Measurements from ENCODE around the gene WDR5B. TPM values are rescaled to one million over a fixed set of nuclear protein-coding genes. Genes with fewer than 3 reads are reported as not detected.

WDR5B gene
- total and polyA plus RNA-seq, 4 donors, result 2.8 to 7.5 (median 4.9) TPM

DNA sequence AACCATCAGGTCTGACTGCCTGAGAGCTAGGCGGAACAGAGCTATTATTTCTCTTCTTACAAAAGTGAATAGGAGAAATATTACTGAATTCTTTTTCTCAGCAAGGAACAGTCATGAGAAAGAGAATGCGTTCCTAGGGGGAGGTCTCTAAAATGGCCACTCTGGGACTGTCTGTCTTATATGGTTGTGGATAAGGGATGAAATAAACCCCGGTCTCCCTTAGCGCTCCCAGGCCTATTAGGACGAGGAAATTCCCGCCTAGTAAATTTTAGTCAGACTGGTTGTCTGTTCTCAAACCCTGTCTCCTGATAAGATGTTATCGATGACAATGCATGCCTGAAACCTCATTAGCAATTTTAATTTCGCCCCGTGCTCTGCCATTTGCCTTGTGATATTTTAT lies 20.1 kb upstream of the WDR5B start:
- no peak for ATAC-seq (ENCODE audit: insufficient read depth, low FRiP score)
- 93 to 98% methylated on average over 9 of the region's 9 CpGs for WGBS, 2 donors
- TF ChIP-seq, protein P1, sequence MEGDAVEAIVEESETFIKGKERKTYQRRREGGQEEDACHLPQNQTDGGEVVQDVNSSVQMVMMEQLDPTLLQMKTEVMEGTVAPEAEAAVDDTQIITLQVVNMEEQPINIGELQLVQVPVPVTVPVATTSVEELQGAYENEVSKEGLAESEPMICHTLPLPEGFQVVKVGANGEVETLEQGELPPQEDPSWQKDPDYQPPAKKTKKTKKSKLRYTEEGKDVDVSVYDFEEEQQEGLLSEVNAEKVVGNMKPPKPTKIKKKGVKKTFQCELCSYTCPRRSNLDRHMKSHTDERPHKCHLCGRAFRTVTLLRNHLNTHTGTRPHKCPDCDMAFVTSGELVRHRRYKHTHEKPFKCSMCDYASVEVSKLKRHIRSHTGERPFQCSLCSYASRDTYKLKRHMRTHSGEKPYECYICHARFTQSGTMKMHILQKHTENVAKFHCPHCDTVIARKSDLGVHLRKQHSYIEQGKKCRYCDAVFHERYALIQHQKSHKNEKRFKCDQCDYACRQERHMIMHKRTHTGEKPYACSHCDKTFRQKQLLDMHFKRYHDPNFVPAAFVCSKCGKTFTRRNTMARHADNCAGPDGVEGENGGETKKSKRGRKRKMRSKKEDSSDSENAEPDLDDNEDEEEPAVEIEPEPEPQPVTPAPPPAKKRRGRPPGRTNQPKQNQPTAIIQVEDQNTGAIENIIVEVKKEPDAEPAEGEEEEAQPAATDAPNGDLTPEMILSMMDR (IDR thresholded peaks at IDR 0.05; ENCODE audit: control extremely low read depth, extremely low read depth), result no peak
- no peak for DNase-seq
- H3K27me3 ChIP-seq (ENCODE audit: control insufficient read depth in 3 of 3, insufficient read depth in 3 of 3, low read length in 2 of 3), result no peaks in the 10 kb centered on the region
- no peak overlapping the region for H3K9ac ChIP-seq (ENCODE audit: insufficient read depth in 1 of 2, low read length in 2 of 2)
- H3K36me3 ChIP-seq (ENCODE audit: control insufficient read depth in 4 of 4, insufficient read depth in 4 of 4, low read length in 4 of 4), result peaks cover 23 to 48% (median 37%) of the 10 kb centered on the region in 4 donors
- peaks cover 0 to 10% (median 0%) of the 10 kb centered on the region in 4 donors for H3K9me3 ChIP-seq (ENCODE audit: control insufficient read depth in 4 of 4, insufficient read depth in 3 of 4, low read length in 3 of 4)
- no peak overlapping the region for H3K27ac ChIP-seq (ENCODE audit: low read depth in 1 of 2, low read length in 1 of 2)
- no peaks in the 10 kb centered on the region for H3K4me1 ChIP-seq (ENCODE audit: control insufficient read depth in 5 of 5, insufficient read depth in 5 of 5, low read length in 5 of 5)
- H3K4me3 ChIP-seq, result no peak overlapping the region

DNA sequence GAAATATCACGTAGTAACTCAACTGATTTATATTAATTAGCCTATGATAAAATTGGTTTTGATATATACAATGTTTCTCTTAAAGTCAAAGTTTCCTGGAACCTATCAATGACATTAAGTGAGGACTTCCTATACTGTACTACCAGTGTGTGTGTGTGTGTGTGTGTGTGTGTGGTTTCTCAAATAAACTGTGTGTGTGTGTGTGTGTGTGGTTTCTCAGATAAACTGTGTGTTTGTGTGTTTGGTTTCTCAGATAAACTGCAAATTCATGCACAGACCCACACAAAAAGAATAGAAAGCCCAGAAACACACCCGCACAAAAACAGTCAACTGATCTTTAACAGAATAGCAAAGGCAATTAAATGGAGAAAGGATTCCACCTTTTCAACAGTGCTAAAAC lies 14.5 kb upstream of the WDR5B start:
- WGBS, 2 donors, result 97 to 100% methylated on average over 2 of the region's 2 CpGs
- Histone ChIP-seq H3K4me1 (ENCODE audit: control insufficient read depth in 5 of 5, insufficient read depth in 5 of 5, low read length in 5 of 5) (peaks cover 0 to 2% (median 0%) of the 10 kb centered on the region in 5 donors), H3K9me3 (ENCODE audit: control insufficient read depth in 4 of 4, insufficient read depth in 3 of 4, low read length in 3 of 4) (no peaks in the 10 kb centered on the region), H3K27ac (ENCODE audit: low read depth in 1 of 2, low read length in 1 of 2) (no peak overlapping the region), H3K9ac (ENCODE audit: insufficient read depth in 1 of 2, low read length in 2 of 2) (no peak overlapping the region), H3K36me3 (ENCODE audit: control insufficient read depth in 4 of 4, insufficient read depth in 4 of 4, low read length in 4 of 4) (peaks cover 13 to 43% (median 36%) of the 10 kb centered on the region in 4 donors), H3K27me3 (ENCODE audit: control insufficient read depth in 3 of 3, insufficient read depth in 3 of 3, low read length in 2 of 3) (no peaks in the 10 kb centered on the region), H3K4me3 (no peak overlapping the region)
- ATAC-seq (ENCODE audit: insufficient read depth, low FRiP score) (no peak), DNase-seq (no peak)
- TF ChIP-seq, protein P1 (IDR thresholded peaks at IDR 0.05; ENCODE audit: control extremely low read depth, extremely low read depth), result no peak

DNA sequence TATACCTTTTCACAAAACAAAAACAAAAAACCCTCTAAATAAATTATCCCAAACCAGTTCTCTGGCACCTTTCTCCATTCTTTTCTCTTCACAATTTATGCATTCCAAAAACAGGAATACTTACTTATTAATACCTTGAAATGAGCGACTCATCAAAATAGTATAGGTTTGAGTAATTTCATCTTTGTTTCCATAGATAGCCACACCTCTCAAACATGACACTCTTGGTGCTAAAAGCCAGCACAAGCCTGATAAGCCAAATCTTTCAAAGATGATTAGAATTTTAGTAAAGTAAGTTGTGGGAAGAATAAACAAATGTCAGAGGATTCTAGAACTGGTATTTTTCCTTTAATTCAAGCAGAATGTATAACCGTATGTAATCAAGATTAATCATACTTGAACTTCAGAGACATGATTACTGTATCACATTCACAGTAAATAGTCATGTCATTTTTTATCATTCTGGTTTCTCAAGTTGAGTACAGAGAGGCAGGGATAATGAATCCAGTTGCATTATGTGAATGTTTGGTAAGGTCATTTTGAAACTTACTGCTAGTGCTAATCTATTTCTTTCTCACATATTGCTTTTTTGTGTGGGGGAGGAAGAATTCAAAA lies 12.1 kb upstream of the WDR5B start:
- Histone ChIP-seq H3K27ac (ENCODE audit: low read depth in 1 of 2, low read length in 1 of 2) (no peak overlapping the region), H3K9me3 (ENCODE audit: control insufficient read depth in 4 of 4, insufficient read depth in 3 of 4, low read length in 3 of 4) (no peaks in the 10 kb centered on the region), H3K4me1 (ENCODE audit: control insufficient read depth in 5 of 5, insufficient read depth in 5 of 5, low read length in 5 of 5) (peaks cover 0 to 2% (median 0%) of the 10 kb centered on the region in 5 donors), H3K4me3 (no peak overlapping the region), H3K27me3 (ENCODE audit: control insufficient read depth in 3 of 3, insufficient read depth in 3 of 3, low read length in 2 of 3) (no peaks in the 10 kb centered on the region), H3K36me3 (ENCODE audit: control insufficient read depth in 4 of 4, insufficient read depth in 4 of 4, low read length in 4 of 4) (peaks cover 12 to 37% (median 33%) of the 10 kb centered on the region in 4 donors), H3K9ac (ENCODE audit: insufficient read depth in 1 of 2, low read length in 2 of 2) (no peak overlapping the region)
- no peak for DNase-seq
- ATAC-seq (ENCODE audit: insufficient read depth, low FRiP score), result no peak
- TF ChIP-seq, protein P1 (IDR thresholded peaks at IDR 0.05; ENCODE audit: control extremely low read depth, extremely low read depth), result no peak
- 84 to 91% methylated on average over 2 of the region's 2 CpGs for WGBS, 2 donors

DNA sequence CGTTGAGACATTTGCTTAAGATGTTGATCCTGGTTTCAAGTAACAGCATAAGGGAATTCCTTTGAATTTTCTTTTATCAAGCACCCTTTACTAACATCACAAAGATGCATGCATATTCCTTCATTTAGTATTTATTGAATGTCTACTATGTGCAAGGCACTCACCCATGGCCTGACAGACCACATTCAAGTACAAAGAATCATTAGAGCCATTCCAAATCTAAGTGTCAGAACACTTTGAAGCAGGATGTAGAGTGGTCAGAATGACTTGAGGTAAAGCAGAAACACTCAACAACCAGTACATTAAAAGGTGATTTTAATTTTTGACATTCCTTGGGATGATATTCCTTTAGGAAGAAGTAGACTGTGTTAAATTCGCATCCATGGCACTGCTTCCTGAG lies 6.0 kb upstream of the WDR5B start:
- H3K4me1 ChIP-seq (ENCODE audit: control insufficient read depth in 5 of 5, insufficient read depth in 5 of 5, low read length in 5 of 5), result peaks cover 0 to 6% (median 4%) of the 10 kb centered on the region in 5 donors
- H3K9me3 ChIP-seq (ENCODE audit: control insufficient read depth in 4 of 4, insufficient read depth in 3 of 4, low read length in 3 of 4), result no peaks in the 10 kb centered on the region
- TF ChIP-seq, protein P1 (IDR thresholded peaks at IDR 0.05; ENCODE audit: control extremely low read depth, extremely low read depth), result no peak
- H3K36me3 ChIP-seq (ENCODE audit: control insufficient read depth in 4 of 4, insufficient read depth in 4 of 4, low read length in 4 of 4), result peaks cover 6 to 22% (median 19%) of the 10 kb centered on the region in 4 donors
- DNase-seq (no peak), ATAC-seq (ENCODE audit: insufficient read depth, low FRiP score) (no peak)
- H3K27me3 ChIP-seq (ENCODE audit: control insufficient read depth in 3 of 3, insufficient read depth in 3 of 3, low read length in 2 of 3), result no peaks in the 10 kb centered on the region
- H3K27ac ChIP-seq (ENCODE audit: low read depth in 1 of 2, low read length in 1 of 2), result no peak overlapping the region
- H3K9ac ChIP-seq (ENCODE audit: insufficient read depth in 1 of 2, low read length in 2 of 2), result no peak overlapping the region
- WGBS, 2 donors, result 89 to 95% methylated on average over 2 of the region's 2 CpGs
- no peak overlapping the region for H3K4me3 ChIP-seq

All from lung (tissue), 12 donors.